HG03565 (cell line): ENCODE results near the gene IPPK.

Experiments used
- ATAC-seq: cut with Tn5 transposase; IDR thresholded peaks from one replicate; pipeline ENCODE4 v1.9.1; 2021; ENCODE audit warnings: mild to moderate bottlenecking, moderate library complexity; ENCODE audit not compliant: unreplicated experiment

The IPPK gene

DNA sequence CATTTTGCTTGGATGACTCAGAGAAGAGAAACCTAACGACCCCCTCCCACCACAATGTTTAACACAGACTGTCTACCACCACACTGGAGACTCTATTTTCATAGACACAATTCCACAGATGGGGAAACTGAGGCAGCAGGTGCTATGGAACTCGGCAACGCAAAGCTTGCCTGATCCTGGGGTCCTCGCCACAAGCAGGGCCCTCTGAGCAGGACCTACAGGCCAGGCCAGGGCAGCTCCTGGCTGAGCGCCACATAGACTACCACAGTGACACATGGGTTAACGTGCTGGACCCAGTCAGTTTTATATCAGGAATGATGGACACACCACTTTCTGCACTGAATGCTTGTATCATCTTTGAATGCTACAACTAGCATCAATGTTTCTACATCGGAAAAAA, 11.8 kb downstream of the IPPK start:
- ATAC-seq: no peak

DNA sequence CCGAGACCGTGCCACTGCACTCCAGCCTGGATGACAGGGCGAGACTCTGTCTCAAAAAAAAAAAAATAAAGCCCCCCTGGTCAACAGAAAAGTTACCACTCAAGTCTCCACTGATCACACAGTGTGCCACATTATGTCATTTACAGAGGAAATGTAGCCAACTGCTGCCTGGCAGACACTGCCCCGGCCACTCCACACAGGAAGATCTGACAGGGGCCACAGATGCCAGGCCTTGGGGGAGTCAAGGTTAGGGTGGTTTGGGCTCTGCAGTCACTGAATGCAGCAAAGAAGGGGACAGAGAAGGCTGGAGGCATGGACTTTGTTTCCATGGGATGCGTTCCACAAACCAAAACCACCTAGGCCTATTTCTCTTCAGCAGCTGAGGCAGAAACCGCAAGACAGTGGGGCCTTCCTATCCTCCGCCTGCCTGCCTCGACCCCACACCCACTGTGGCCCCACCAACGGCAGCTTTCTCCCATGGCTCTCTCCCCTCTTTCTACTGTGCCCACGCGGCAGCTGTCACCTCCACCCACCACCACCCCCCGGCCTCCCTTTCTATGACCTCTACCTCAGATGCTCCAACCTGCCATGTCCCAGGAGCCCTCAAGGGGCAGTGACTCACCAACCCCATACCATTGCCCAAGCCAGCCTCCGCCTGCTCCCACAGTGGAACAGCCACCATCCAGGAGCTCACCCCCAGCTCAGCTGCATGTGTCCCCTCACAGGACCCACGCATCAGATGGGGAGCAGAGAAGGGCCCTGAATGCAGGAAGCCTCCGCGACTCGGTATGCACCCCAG, 12.4 kb downstream of the IPPK start:
- no peak for ATAC-seq

DNA sequence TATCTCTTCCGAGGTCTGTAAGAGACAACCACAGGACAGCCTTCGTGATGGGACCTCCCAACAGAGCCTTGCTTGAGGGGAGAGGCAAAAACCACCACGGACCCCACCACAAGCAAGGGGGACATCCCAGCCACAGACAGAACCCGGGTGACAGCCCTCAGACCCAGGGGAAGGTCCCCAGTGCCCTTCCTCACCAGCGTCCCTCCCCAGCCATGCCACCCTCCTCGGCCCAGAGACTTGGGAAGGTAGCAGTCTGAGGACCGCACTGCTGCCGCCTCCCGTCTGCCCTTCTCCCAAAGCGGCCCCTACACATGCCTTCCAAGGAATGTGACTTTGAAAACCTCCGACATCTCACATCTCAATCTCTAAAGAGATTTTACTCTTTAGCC, 13.4 kb downstream of the IPPK start:
- ATAC-seq: no peak

DNA sequence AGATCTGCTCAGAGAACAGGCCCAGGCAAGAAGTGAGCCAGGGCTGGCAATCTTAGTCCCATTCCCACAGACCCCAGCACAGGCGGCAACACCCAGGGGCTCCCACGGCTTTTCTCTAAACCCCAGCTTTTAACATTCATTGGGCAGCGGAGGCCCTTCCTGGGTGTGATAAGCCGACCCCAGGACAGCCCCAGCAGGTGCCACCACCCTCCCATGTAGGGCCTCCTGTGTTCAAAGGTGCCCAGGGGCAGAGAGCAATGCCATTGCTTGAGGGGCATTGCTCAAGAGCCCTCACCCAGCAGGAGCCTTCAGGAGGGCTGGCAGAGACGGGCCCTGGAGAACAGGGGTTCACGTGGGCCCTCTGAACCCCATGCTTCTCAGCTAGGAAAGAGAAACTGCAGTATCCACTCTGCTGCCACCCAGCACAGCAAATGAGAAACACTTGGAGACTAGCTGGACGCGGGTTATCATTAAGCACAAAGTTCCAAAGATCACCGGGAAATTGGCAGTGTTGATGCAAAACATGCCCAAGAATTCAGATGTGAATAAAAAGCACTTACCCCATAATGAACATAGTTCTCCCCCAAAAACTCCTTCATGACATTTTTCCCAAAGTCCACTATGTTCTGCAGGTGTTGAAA, 13.9 kb downstream of the IPPK start:
- no peak for ATAC-seq

DNA sequence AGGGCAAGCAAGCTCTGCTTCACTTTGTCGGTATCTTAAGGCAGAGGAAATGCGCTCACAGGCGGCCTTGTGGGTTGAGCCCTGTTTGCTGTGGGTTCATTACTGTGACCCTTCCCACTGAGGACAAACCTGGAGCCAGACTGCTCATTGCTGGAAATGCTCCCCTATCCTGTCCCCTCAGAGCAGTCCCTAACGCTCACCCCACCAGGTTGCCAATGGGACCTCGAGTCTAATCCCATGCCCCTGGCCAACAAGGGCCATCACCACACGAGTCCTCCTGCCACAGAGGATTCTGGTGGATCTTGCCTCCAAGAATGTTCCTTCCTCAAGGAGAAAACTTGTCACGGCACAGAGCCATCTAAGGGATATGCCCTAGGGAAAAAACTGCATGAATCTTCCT, 14.6 kb downstream of the IPPK start:
- ATAC-seq: no peak

DNA sequence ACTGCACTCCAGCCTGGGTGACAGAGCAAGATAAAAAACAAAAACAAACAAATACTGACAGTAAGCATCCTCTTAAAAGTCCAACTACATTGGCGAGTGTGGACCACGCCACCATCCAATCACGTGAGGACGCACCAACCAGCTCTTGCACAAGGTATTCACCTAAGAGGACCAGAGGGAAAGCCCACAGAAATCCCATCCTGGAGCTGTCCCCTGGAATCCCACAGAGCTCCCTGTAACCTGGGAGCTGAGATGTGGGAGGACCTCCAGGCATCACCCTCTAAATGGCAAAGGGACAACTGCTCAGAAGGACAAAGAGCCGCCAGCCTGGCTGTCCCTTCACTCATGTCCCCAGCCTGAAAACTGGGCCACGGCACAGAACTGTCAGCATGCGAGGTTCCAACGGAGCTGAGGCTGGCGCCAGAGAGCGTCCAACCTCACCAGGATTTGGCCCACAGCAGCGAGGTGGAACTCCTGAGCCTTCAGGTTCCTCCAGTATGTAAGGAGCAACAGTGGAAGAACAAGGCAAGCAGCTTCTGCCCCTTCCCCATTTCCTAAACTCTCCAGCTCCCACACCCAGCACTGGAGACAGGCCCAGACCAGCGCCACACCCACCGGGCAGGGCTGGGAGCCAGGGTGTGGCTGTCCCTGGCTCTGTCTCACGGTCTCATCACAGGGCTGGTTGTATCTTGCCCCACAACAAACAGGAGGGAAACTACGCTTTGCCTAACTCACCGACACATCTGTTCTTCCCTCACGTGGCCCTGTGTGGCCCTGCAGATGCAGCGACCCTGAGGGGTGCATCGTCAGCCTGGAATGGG, 15.2 kb downstream of the IPPK start:
- no peak for ATAC-seq

DNA sequence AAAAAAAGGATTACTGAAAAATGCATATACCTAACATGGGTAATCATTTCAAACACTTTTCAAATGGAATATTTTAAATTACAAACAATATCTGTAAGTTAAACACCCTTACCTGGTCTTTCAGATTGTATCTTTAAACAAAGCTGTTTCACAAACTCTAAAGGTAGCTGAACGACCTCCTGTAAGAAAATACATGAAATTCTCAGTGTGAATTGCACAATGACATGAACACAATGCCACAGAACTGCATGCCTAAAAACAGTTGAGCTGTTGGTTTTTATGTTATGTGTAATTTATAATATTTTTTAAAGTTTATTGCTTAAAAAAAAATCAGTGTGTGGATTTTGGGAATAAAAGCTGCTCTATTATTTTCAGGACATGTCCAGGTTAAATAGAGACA, 17.5 kb downstream of the IPPK start:
- no peak for ATAC-seq

DNA sequence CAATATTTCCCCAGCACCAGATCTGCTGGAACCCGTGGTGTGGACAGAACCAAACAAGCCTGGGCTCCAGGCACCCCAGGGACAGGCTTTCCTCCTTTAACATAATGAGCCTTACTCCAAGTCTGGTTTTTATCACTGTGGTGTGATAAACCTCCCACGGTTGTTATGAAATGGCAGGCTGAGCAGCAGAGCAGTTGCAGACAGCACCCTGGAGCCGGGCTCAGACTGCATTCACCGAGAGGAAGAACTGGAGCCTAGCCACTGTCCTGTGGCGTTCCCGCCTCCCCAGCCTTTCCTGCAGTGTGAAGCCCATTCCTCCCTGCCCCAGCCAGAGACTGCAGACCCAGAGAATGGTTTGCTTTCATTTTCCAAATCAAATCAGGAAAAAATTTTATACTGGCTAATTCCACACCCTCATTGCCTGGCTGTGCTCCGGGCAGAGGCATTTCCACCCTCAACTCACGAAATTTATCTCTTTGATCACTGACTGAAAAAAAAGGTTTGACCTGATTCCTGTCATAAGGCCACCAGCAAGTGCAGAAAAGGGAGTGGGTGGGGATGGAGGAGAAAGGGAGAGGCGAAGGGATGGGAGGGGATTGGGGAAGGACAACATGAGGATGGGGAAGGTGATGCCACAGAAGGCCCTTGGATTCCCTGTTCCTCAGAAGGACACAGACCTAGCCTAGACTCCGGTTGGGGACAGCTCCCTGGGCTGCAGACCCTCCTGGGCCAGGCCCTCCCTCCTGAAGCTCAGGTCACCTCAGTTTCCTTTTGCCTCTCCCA, 18.9 kb downstream of the IPPK start:
- ATAC-seq: no peak

DNA sequence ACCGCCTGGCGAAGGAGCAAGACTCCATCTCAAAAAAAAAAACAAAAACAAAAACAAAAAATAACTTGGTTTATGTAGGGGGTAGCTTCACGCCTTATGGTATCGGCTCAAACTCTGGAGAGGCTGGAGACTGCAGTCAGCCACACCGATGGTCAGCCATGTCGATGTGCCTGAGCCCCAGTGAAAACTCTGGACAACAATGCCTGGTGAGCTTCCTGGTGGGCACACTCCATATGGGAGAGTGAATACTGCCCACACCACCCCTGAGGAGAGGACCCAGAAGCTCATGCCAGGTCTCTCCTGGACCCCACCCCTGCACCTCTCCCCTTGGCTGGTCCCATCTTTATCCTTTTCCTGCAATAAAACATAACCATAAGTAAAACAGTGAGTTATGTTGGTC, 19.6 kb downstream of the IPPK start:
- no peak for ATAC-seq

DNA sequence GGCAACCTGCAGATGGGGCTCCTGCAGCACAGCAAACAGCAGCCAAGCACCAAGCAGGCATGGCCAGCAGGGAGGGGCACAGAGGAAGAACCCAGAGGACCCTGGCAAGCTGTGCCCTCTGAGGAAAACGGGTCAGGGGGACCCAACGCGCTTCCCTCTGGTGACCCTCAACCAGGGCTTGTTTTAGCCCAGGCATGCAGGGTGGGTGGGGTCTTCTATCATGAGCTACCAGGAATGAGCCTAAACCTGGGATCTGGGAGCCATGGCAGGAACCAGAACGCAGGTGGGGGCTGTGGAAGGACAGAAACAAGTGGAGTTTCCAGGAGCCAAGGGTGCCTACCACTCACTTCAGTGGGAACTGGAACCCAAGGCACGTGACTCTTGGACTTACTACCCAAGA, 20.9 kb downstream of the IPPK start:
- no peak for ATAC-seq

DNA sequence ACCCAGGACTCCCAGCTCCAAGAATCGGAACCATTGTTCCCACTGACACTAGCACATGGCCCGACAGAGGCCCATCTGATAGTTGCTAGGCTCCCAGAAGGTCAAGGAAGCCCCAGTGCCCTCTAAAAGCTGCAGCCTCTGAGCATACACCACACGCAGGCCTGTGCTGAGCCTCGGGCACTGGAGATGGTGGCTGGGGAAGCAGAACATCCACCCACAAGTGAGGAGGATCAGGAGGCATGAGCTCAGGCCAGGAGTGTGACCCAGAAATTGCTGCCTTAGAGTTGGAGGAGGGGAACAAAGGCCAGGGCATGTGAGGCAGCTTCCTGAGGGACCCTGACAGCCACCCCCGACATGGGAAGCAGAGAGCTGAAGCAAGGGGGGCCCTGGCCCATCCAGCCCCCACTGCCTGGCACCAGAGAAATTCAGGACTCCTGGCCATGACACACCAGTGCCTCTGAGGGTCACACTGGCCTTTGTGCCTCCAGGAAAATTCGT, 21.4 kb downstream of the IPPK start:
- ATAC-seq: no peak

DNA sequence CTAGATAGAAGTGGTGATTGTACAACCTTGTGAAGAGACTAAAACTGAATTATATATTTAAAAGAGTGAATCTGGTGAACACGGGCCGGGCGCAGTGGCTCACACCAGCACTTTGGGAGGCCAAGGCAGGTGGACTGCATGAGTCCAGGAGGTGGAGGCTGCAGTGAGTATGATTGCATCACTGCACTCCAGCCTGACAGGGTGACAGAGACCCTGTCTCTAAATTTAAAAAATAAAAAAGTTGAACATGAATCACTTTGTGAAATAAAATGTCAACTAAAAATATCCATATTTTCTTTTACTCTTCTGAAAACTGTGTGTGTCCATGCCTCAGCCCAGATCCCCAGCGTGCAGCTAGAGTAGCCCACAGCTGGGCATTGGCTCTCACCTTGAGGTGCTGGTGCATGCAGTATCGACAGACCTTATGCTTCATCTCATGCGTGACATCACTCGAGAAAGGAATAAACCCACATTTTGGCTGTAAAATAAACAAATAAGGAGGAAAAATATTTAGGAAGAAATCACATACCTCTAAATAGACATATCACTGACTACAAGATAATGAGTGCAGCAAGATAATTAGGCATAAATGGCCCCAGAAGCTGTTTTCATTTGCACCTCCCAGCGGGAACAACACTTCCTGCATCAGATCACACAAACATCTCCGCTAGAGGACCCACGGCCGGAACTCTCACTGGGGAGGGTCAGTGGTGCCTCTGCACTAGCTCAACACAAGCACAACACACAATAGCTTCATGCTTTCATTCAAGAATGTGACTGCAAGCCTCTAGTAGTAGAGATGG, 22.1 kb downstream of the IPPK start:
- ATAC-seq: no peak

DNA sequence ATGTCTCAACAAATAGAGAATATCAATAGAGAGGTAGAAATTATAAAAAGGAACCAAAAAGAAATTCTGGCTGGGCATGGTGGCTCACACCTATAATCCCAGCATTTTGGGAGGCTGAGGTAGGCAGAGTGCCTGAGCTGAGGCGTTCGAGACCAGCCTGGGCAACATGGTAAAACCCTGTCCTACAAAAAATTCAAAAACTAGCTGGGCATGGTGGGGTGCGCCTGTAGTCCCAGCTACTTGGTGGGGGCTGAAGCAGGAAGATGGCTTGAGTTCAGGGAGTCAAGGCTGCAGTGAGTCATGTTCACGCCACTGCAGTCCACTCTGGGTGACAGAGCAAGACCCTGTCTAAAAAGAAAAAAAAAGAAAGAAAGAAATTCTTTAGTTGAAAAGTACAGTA, 24.9 kb downstream of the IPPK start:
- no peak for ATAC-seq

DNA sequence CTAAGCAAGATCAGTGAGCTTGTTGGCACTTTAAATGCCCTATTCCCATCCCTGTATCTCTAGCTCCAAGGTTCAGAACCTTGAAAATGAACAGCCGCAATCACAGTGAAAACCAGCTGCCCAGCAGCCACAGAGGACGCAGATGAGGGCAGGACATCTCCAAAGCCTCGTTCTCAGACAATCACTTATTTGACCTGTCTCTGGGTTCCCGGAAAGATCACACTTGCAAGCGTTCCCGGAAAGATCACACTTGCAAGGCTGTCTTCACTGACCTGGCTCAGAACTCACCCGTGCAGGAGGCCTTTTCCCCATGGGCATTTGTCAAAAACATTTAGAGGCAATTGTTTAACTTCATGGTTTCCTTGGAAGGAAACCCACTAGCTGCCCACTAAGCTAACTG, 25.7 kb downstream of the IPPK start:
- no peak for ATAC-seq

DNA sequence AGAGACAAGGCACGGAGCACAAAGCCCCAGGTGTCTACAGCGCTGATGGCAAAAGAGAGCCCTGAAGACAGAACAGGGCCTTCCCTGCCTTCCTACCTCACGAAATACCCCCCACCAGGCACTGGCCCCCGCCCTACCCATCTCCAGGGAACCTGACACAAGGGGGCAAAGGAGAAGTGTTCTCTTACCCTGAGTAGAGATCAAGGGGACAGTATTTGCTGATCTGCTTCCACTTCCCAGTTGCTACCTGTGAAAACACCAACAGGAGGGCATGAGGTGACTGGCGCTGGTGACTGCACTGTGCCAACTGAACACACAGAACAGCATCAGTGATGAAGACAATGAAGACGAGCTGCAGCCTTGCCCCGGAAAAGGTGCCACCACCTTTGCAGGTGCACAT, 27.4 kb downstream of the IPPK start:
- no peak for ATAC-seq

DNA sequence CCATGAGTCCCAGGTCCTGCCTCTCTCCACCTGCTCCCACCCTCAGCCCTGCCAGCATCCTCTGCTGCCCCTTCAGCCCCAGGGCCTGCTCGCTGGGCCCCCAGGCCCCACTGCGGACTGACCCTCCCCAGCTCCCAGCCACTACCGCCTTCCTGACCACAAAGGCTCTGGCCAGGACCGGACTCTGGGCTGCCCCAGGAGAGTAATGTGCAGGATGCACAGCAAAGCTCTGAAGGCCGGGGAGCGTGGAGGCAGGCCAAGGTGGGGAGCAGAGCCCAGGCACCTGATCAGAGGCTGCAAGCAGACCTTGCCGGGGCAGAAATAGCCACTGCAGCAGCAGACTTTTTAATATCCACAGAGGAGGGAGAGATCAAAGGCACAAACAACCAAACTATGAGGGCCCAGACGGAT, 27.9 kb downstream of the IPPK start:
- ATAC-seq: no peak

DNA sequence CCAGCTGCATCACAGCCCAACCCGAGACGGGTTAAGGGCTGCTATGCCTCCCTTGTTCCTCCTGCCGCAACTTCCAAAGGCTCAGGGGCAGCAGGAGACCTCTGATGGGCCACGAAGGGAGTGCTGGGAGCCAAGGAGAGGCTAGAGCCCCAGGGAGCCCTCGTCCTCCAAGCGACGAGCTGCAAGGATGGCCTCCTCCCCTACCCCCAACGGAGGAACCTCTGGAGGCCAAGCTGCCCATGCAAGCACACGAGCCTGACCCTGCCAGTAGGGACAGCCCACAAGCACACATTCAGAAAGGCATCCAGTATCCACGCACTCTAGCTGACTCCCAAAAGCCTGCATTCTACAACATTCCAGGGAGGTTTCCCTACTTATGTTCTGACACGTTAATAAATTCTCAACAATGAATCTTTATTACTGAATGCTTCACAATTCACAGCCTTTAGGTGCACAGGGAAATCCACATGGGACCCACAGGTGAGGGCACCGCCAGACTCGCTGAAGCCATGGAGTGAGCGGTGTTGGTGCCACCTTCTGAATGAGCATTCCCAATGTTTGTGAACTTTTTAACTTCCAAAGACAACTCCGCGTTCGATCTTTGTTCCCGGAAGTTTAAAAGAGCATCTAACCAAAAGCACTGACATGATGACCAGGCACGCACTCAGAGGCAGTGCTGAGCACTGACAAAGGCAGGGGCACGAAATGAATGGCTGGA, 28.7 kb downstream of the IPPK start:
- ATAC-seq: no peak

DNA sequence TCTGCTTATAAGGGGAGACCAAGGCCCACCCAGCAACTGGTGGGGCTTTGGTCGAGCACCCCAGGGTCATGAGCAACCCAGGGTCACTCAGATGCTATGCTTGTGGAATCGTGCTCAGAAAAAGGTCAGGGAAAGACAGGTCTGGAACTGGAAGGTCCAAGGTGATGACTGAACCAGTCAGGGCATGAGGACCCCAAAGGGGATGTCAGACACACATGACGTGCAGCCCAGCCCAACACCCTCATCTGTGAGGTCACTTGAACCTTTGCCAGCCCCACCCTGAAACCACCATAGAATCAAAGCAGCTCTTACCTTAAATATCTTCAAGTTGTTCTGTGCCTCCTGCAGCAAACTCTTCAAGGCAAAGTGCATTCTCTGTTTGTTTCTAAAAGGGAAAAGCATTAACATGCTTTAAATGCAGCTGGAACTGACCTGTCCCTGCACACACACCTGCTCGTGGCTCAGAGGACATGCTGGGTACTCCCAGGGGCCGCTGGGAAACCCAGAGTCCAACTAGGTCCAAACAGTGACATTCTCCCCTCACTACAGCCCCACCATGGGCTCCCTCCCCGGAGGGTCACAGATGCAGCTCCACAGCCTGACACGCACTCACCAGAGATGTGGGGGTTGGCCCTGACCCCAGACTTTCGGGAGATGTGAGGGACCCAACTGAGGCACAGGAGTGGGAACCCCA, 29.4 kb downstream of the IPPK start:
- ATAC-seq: no peak

DNA sequence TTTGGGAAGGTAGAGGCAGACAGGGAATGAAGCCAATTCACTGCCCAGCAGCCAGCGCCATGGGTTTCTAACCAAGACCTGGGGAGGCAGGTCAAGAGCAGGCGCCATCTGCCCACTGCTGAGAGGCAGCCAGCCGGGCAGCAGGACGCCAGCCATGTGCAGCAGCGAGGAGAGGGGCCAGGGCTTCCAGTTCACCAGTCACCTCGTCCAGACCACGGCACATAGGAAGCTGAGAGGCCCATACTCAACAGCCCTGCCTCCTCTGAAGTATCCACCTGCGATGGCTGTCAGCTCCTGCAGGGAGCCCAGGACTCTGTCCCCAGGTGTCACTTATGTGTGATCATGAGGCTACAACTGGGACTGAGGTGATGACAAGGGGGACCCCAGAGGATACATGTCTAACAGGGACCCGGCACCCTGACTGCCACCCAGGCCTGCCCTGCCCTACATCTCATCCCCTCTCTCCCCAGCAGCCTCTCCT, 30.1 kb downstream of the IPPK start:
- no peak for ATAC-seq
